GM23338 (cell line): ENCODE data around the gene PHC2. TPM values are rescaled to one million over a fixed set of nuclear protein-coding genes. Genes with fewer than 3 reads are reported as not detected.

Experiments
- ATAC-seq: fragments of 200-7000 bp; cut with Tn5 transposase; 3 replicates; pipeline ENCODE4 v1.9.1; 2020
- DNase-seq: peaks from one replicate; pipeline ENCODE4 v3.0.0-alpha.2; 2015; ENCODE audit warnings: low spot score
- H2AFZ ChIP-seq: fragments of 200-600 bp; sonication (generic); 2 replicates; pipeline ENCODE4 v1.8.0; 2016; ENCODE audit warnings: antibody characterized with exemption, mild to moderate bottlenecking, moderate library complexity
- H3F3A ChIP-seq: fragments of 200-600 bp; sonication (generic); replicated peaks from 2 replicates; pipeline ENCODE4 v1.8.0; 2017; ENCODE audit warnings: antibody characterized with exemption, mixed run types, low read depth
- H3K27ac ChIP-seq: fragments of 200-600 bp; sonication (generic); 2 replicates; pipeline ENCODE4 v1.6.1; 2016; ENCODE audit warnings: low read depth
- H3K27me3 ChIP-seq: fragments of 200-600 bp; sonication (generic); 2 replicates; pipeline ENCODE4 v1.8.0; 2016; ENCODE audit warnings: mild to moderate bottlenecking, mixed run types, moderate library complexity; ENCODE audit not compliant: insufficient read depth
- H3K36me3 ChIP-seq: fragments of 200-600 bp; sonication (generic); 2 replicates; pipeline ENCODE4 v1.8.0; 2016; ENCODE audit warnings: mild to moderate bottlenecking; ENCODE audit not compliant: insufficient read depth
- H3K4me1 ChIP-seq: fragments of 200-600 bp; sonication (generic); 2 replicates; pipeline ENCODE4 v1.8.0; 2016; ENCODE audit warnings: mild to moderate bottlenecking, moderate library complexity; ENCODE audit not compliant: insufficient read depth
- H3K4me2 ChIP-seq: fragments of 200-600 bp; sonication (generic); 2 replicates; pipeline ENCODE4 v1.7.1; 2017; ENCODE audit warnings: mixed run types
- H3K4me3 ChIP-seq: fragments of 200-600 bp; sonication (generic); 2 replicates; pipeline ENCODE4 v1.6.1; 2016; ENCODE audit warnings: mixed run types
- H3K79me2 ChIP-seq: fragments of 200-600 bp; sonication (generic); replicated peaks from 2 replicates; pipeline ENCODE4 v1.8.0; 2017; ENCODE audit warnings: mild to moderate bottlenecking; ENCODE audit not compliant: insufficient read depth
- H3K9me2 ChIP-seq: fragments of 200-600 bp; sonication (generic); 2 replicates; pipeline ENCODE4 v1.8.0; 2017; ENCODE audit not compliant: insufficient read depth
- H4K20me1 ChIP-seq: fragments of 200-600 bp; sonication (generic); replicated peaks from 2 replicates; pipeline ENCODE4 v1.8.0; 2017; ENCODE audit warnings: mild to moderate bottlenecking; ENCODE audit not compliant: insufficient read depth
- H3K27ac Mint-ChIP-seq: 2 replicates; pipeline ENCODE4 v1.8.0; 2020; ENCODE audit warnings: inconsistent platforms, mild to moderate bottlenecking, moderate library complexity, mixed read lengths
- H3K27me3 Mint-ChIP-seq: 3 replicates; pipeline ENCODE4 v1.8.0; 2022; ENCODE audit warnings: low read depth, mild to moderate bottlenecking, moderate library complexity, mixed read lengths, inconsistent platforms; ENCODE audit not compliant: insufficient read depth, poor library complexity
- H3K36me3 Mint-ChIP-seq: 3 replicates; pipeline ENCODE4 v1.8.0; 2021; ENCODE audit warnings: low read depth, mild to moderate bottlenecking, inconsistent platforms, moderate library complexity, mixed read lengths
- H3K4me1 Mint-ChIP-seq: 3 replicates; pipeline ENCODE4 v1.8.0; 2020; ENCODE audit warnings: mild to moderate bottlenecking, inconsistent platforms, mixed read lengths
- H3K4me3 Mint-ChIP-seq: 3 replicates; pipeline ENCODE4 v1.8.0; 2021; ENCODE audit warnings: moderate library complexity, mild to moderate bottlenecking, inconsistent platforms, mixed read lengths
- H3K9me3 Mint-ChIP-seq: 3 replicates; pipeline ENCODE4 v1.8.0; 2020; ENCODE audit warnings: moderate library complexity, mild to moderate bottlenecking, inconsistent platforms, mixed read lengths
- CTCF ChIP-seq, 2 experiments: fragments of 200-600 bp in 1 of 2; sonication (generic) in 1 of 2; conservative IDR thresholded peaks; 2 replicates each; pipeline versions ENCODE4 v1.5.1 to v1.6.1; 2016 to 2017; ENCODE audit warnings: antibody characterized with exemption in 2 of 2, low read depth in 2 of 2, mild to moderate bottlenecking in 2 of 2, moderate library complexity in 1 of 2
- JUNB ChIP-seq: IDR thresholded peaks from one replicate; pipeline ENCODE4 v1.6.1; 2016; ENCODE audit warnings: antibody characterized with exemption; ENCODE audit not compliant: unreplicated experiment
- NANOG ChIP-seq: IDR thresholded peaks from 2 replicates; pipeline ENCODE4 v1.6.1; 2016; ENCODE audit warnings: antibody characterized with exemption, borderline replicate concordance
- POLR2AphosphoS5 ChIP-seq: IDR thresholded peaks from 2 replicates; pipeline ENCODE4 v1.6.1; 2016; ENCODE audit warnings: antibody characterized with exemption, low read depth
- ZNF114 ChIP-seq: fragments of 250-450 bp; sonication (Bioruptor Pico); IDR thresholded peaks from 2 replicates; pipeline ENCODE4 v1.5.0; 2020; ENCODE audit warnings: mild to moderate bottlenecking, moderate library complexity
- ZNF331 ChIP-seq: fragments of 250-450 bp; sonication (Bioruptor Pico); IDR thresholded peaks from 2 replicates; pipeline ENCODE4 v1.5.0; 2020; ENCODE audit warnings: low read depth, mild to moderate bottlenecking, moderate library complexity
- ZNF462 ChIP-seq: fragments of 250-450 bp; sonication (Bioruptor Pico); IDR thresholded peaks from 2 replicates; pipeline ENCODE4 v1.5.0; 2020; ENCODE audit warnings: mild to moderate bottlenecking, moderate library complexity
- polyA plus RNA-seq: library from polyadenylated mRNA; unstranded; fragments of >200 nt; fragmentation: Nextera tagmentation; extraction: Ambion mirVana; gene quantifications from 2 replicates; pipeline ENCODE4 v1.2.1, GENCODE V29; 2016
- total RNA-seq: library from RNA; depleted of rRNA; stranded (reverse); fragments of >200 nt; shearing (Covaris generic); gene quantifications from 2 replicates; pipeline ENCODE4 v1.2.3, GENCODE V29; 2014

Gene PHC2
- total and polyA plus RNA-seq, 2 experiments from 2014 or later: 1.7 to 7.3 TPM

DNA sequence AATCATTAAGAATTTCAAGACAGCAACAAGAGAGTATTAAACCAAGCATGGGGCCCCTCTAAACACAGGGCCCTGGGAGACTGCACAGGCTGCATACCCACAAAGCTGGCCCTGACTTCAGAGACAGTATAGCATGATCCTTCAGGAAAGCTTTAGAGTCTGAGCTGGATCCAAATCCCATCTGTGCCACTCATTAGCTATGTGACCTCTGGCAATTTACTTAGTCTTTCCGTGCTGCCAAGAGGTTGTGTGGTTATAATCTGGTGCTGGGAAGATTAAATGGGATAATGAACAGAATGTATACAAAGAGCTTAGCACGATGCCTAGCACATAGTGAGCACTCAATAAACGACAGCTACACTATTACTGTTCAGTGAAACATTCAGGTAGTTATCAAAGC lies 4.0 kb downstream of the PHC2 start (continued):
- TF ChIP-seq CTCF (conservative IDR thresholded peaks at IDR 0.05; ENCODE audit: low read depth in 2 of 2) (no peak), ZNF462 (no peak), NANOG (no peak)

- H3K27me3 Mint-ChIP-seq: peaks cover 2% of the 10 kb centered on the region
- Histone ChIP-seq H3K4me2 (no peak overlapping the region), H4K20me1 (peaks cover 5% of the 10 kb centered on the region; the same call in 1 of the 2 replicates), H3K9me2 (peaks cover 5% of the 10 kb centered on the region; the same call in 1 of the 2 replicates), H3K27me3 (peaks cover 31% of the 10 kb centered on the region), H3F3A (peaks cover 7% of the 10 kb centered on the region; the same call in 1 of the 2 replicates), H3K4me3 (no peak overlapping the region), H2AFZ (no peak overlapping the region), H3K4me1 (peaks cover 32% of the 10 kb centered on the region), H3K79me2 (no peaks in the 10 kb centered on the region), H3K36me3 (no peaks in the 10 kb centered on the region), H3K27ac (no peak overlapping the region)
- no peak for TF ChIP-seq ZNF114 (CRISPR knock-in tag)
- no peak for TF ChIP-seq JUNB
- TF ChIP-seq ZNF331 (CRISPR knock-in tag): no peak
- TF ChIP-seq POLR2AphosphoS5: no peak
- no peak for TF ChIP-seq CTCF (conservative IDR thresholded peaks at IDR 0.05; ENCODE audit: low read depth in 2 of 2)
- H3K9me3 Mint-ChIP-seq: no peaks in the 10 kb centered on the region
- no peak overlapping the region for H3K4me3 Mint-ChIP-seq
- peaks cover 18% of the 10 kb centered on the region; the same call in 2 of the 3 replicates for H3K4me1 Mint-ChIP-seq
- H3K36me3 Mint-ChIP-seq: no peaks in the 10 kb centered on the region
- H3K27ac Mint-ChIP-seq: no peak overlapping the region
- ATAC-seq (no peak), DNase-seq (no peak)
These were observed 5.0 kb downstream of the PHC2 start for GRCh38 chr1:33425900-33426299.
